22Rv1 (cell line): ENCODE measurements around the gene PIGO.

Experiments used
- CTCF ChIP-seq: fragments of 450-650 bp; IDR thresholded peaks from 2 replicates; pipeline ENCODE4 v1.5.1; 2017; ENCODE audit warnings: mild to moderate bottlenecking
- ZFX ChIP-seq: fragments of 450-650 bp; IDR thresholded peaks from 2 replicates; pipeline ENCODE4 v1.6.1; 2017; ENCODE audit warnings: antibody characterized with exemption, borderline replicate concordance

- TF ChIP-seq CTCF (peak; percentile 77), ZFX (no peak)
Observed at GRCh38 chr9:35051069-35051967, 45.1 kb downstream of the PIGO start.
